Measurements from ENCODE around the gene PDE5A.

The PDE5A gene

DNA sequence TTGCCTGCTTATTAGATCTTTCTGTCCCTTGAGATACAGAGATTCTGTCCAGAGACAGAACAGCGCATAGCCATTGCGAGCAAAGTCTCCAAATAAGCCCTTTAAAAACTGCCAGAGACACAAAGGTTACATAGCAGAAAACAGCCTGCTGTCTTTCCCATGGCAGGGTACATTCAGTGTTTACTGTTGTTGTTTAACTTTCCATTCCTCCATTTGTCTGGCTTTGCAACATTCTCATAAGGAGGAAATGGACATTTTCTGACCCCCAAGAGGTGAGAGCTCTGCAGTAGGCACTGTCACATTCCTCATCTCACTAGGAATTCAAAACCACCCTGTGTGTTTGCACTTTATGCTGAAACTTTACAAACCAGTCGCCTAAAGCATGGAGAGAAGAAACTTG, 48.3 kb downstream of the PDE5A start:
- DNase-seq, result no peak

DNA sequence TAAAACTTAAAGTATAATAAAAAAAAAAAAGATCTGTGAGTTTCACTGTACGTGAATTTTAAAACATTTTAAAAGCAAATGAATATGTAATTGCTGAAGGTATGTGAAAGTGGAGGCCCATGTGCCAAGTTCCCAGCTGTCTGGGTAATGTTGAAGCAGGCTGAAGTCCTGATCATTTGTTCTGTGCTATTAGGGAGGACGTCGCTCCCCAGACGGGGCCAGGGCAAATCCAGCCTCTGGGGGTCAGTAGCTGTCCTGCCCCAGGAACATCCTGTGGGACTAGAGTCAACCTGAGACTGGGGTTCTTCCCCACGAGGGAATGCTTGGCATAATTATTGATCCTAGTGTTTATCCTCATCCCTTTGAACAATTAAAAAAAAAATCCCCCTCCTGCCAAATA, 48.8 kb downstream of the PDE5A start:
- no peak for DNase-seq

DNA sequence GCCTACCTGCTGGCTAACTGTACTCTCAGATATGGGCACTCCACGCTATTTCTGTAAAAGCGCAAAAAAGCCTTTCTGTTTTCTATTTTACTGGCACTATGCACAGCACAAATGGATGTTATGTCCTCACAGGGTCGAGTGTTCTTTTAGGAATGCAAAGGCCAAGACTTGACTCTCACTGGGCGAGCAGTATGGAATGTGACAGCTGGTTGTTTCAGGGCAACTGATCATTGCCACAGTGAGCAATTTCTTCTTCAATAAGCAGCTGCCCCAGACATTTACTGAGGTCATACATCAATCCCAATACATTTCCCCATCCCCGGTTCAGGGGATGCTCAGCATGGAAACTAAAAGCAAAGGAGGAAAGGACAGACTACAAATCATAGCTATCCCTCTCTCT, 58.2 kb downstream of the PDE5A start:
- DNase-seq, result no peak

DNA sequence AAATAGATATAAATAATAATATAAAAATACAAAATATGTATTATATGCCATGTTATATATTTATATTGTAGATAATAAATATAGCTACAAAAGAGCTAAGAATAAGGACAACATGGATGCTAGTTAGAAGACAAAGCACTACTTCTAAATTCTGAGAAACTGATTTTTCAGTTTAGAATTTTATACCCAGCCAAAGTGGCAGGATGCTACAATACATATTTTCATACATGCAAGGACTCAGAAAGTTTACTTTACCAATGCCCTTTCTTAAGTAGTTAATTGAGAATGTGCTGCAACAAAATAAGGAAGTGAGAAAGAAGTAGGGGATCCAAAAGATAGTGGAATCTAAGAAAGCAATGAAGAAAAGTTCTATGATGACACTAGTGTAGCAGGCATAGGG, 64.5 kb downstream of the PDE5A start:
- DNase-seq, result no peak

DNA sequence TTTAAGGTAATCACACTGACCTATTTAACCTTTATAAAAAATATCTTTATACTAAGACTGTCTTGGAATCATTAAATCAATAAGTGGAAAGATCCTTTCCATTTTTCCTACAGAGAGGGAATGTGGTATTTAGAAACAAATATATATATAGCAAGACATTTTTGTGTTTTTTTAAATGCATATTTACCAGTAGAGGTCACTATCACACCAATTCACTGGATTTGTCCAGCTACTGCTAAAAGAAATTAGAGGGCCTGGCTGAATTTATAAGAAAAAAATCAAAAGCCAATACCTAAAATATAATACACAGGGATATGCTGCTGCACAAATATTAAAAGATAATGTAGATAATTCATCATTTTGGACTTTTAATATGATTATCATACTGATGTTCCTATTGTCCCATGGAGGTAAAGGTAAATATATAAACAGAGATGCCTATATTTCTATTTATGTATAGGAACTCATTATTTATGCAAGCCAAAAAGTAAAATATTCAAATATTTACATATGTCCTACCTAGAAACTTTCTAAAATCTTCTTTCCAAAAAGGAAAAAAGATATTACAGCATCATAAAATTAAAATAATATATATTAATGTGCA, 69.5 kb downstream of the PDE5A start:
- peak in 1 of 2 experiments; percentile 3 for DNase-seq

DNA sequence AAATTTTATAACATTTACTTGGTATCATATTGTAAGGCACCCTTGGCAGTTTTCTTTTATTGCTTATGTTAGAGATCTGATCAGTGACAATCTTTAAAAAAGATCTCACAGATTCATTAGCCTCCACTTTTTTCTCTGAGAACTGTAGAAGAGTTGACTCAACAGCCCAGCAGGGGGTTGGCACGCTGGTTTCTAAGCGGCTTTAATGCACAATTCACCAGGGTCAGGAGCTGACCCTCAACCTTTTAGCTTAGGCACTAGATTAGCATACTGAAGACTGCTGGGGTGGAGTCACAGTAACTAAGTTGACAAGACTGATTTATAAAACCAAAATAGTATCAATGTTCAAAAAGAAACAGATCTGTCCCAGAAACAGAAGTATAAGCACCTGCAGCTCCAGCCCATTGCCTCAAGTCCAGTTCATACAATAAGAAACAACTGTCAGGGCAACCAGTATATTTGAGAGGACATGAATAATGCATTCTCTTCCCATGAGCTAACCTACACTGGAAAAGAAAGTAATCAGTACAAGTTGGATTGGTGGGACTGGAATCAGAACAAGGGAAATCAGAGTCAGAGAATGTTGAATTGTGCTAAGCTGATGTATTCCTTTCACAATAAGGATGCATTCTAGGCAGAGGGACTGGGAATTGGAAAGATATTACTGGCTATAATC, 77.6 kb downstream of the PDE5A start:
- DNase-seq, result no peak

DNA sequence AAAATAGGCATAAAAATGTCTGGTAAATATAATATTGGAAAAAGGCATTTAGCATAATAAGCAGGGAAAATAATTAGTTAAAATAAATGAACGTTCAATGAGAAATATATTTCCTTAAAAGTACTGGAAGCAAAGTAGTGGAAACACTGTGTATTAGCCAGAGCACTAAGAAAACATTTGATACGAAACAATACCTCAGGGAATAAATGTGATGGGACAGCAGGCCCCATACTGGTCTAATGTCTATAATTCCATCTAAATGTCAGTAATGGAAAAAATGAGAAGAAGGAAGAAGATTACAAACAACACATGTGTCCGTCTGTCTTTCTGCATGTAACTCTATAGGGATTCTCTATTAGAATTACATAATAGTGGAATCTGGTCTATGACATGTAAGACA, 79.0 kb downstream of the PDE5A start:
- DNase-seq, result no peak

DNA sequence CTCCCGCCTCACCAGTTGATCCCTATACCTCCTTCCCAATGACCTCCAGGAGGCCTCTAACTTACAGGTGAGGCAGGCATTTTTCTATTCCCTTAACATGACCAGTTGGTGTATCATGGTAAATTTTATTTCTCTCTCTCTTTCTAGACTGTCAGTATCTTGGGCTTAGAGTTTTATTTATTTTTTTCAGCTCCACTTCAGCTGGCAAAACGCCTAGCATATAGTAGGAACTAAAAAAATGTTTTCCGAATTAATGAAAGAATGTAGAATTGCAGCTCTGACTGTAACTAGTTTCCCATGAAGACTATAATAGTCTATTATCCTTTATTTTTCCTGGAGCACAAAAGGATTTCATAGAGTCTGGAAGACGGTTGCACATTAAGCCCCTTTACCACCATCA, 84.8 kb downstream of the PDE5A start:
- DNase-seq, result no peak

DNA sequence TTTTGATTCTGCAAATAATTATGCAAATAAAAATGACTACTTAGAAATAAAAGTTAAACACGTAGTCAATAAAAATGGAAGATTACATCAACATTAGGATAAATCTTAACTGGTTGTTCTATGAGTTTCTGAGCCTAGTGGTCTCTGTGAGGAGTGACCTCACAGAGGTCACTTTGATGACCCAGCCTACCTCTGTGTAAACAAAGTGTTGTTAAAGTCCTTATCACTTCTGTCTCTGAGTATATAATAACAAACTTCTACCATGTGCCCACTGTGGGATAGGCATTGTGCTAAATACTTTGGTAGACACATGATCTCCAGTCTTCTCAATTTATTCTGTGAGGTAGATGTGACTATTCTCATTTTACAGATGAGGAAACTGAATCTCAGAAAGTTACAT, 85.4 kb downstream of the PDE5A start:
- DNase-seq, result no peak

DNA sequence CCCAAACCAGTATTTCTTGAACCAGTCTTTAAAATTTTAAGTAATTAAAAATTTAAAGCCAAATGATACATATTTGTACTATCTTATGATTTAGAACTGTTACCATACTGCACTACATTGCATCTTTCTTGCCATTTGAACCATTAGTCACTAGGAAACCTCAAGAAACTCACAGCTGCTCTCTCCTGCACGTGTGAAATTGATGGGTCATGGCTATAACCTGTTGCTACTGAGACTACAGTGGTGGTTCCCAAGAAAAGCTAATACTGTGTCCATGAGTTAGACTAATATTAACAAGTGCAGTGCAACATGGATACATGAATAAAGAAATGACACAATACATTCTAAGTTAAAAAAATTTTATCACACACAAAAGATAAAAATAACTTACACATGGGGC, 88.4 kb downstream of the PDE5A start:
- DNase-seq, result no peak

DNA sequence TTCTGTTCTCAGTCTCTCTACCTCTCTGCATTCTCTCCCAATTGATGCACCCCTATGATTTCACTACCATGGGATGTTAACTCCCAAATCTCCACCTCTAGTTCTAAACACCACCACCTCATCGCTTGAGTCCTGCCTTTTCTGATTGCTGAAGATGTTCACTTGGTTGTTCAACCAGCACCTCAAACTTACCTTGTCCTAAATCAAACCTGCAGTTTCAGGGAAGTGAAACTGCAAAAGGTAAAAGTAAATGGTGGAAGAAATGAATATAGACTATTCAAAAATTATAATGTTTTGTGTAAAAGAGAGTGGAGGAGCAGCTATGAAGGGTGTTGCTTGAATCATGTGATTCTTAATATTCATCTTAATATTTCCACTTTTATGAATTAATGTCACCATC, 91.0 kb downstream of the PDE5A start:
- DNase-seq, result no peak

DNA sequence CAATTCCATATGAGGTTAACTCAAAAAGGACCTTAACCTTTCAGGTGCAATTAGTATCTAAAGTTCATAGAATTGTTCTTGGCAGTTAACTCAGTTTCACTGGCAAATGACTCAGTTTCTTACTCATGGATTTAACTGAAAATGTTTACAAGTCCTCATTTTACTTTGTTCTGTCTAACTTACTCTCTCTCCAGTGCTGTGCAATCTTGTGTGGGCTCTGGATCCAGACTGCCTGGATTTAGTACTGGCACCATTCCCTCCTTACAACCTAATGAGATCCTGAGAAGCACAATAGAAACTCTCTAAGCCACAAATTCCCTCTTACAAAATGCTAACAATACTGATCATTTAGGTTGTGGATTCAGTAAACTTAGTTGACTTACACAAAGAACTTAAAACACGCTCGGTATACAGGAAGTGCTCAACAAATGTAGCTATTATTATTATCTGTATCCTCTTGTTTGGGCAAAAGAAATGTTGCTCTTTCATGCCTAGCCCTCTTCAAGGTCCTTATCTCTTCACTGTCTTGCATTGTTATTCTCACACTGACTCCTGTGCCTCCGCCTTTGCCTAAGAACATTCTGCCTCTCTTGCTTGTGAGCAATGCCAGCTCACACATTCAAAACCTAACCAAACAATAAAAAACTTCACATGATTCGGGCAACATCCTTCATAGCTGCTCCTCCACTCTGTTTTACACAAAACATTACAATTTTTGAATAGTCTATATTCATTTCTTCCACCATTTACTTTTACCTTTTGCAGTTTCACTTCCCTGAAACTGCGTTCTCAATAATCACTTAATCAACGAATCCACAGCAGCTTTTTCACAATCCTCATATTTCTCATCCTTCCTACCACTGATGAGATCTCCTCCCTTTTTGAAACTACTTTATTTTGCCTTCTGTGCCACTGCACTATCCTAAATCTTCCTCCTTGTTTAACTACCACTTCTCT, 91.8 kb downstream of the PDE5A start:
- DNase-seq, result no peak

DNA sequence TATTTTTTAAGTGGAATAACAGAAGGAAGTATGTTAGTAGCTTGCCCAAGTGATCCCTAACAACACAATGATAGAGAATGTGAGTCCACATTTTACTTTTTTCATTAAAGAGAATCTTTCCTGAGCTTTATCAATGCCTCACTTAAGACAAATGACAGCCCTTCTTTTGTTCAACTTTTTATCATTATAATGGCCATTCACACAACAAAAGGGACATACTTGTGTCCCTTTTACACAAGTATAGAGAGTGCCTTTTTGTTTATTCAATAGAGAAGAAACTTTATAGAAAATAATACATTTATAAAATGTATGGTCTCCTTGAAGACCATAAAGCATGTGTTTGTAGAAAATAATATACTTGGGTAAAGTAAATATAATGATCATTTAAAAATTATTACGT, 96.3 kb downstream of the PDE5A start:
- DNase-seq, result no peak

DNA sequence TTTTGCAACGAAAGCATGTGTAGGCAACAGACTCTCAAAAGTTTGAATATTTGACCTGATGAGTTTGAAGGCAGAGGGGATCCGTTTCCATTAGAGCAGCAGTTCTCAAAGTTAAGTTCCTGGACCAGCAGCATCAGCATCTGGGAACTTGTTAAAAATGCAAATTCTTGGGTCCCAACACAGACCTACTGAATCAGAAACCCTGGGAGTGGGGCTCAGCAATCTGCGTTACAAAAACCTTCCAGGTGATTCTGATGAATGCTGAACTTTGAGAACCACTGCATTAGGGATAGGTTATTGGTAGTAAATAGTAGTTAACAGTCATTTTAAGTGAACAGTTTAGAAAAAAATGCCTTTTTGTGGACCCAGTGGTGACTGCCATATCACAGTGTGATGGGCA, 98.8 kb downstream of the PDE5A start:
- no peak for DNase-seq

DNA sequence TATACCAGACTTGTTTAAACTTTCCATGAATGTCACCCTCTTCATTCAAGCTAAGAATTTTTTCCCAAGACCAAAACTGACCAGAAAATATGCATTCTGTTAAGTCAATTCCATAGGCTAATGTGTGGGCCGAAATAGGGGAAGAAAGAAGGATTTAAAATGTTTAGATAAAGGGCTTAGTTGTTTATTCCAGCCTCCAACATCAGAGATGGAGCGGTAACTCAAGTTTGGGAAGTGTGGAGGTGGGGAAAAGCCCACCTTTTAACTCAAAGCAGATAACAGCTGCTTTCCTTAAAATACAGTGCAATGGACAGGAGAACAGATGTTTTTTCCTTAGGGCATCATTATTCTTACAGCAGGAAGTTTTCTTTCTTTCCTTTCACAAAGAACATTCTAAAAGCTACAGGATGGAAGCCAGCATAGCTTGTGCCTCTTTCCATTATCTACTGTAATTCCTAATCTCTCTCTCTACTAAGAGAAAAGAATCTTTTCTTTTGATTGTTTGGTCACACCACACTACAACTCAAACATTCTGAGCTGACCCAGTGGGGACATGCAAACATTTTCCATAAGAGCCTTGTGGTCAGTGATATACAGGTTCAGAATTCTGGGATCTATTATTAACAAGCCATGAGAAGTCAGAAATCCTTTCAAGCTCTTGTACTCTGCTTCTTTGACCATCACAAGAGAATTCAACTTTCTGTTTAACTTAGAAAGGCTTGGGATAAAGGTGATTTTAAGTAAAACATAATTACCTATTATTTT, 101.6 kb downstream of the PDE5A start:
- no peak for DNase-seq

DNA sequence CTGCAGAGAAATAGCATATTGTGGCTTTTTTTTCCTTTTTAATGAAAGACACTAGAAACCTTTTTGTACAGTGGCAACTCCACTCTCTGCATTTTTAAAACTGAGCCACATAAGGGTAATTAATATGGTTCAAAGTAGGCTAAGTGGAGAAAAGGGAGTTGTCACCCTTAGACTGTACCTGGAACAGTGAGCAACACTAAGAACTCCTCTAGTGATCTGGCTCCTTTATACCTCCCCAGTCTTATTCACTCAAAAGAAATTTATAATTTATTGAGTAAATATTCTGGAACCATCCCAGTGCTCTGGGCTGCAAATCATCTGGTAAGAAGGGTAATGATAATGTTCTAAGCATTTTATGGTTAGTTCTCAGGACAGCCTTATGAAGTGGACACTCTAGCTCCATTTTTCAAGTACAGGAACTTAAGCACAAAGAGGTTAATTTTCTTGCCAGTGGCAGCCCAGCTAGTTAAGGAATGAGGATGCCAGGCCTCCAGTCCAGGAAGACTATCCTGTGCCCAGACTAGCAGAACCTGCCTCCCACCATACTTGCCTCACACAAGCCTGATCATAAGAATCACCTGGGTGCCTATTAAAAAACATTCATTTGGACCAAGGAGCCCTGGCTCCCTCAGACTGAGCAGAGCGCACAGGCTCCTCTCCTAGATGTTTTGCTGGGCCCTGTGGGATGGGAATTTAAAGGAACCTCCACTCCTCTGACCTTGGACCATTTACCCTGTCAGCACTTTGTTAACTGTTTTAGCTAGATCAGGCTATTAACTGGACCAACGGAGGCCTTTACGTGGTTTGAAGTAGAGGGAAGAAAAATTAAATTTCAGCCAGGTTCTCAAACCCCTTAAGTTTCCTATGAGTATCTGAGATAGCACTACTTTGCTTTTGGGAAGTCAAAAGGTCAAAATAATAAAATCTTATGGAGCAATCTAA, 102.6 kb downstream of the PDE5A start:
- DNase-seq, result no peak

DNA sequence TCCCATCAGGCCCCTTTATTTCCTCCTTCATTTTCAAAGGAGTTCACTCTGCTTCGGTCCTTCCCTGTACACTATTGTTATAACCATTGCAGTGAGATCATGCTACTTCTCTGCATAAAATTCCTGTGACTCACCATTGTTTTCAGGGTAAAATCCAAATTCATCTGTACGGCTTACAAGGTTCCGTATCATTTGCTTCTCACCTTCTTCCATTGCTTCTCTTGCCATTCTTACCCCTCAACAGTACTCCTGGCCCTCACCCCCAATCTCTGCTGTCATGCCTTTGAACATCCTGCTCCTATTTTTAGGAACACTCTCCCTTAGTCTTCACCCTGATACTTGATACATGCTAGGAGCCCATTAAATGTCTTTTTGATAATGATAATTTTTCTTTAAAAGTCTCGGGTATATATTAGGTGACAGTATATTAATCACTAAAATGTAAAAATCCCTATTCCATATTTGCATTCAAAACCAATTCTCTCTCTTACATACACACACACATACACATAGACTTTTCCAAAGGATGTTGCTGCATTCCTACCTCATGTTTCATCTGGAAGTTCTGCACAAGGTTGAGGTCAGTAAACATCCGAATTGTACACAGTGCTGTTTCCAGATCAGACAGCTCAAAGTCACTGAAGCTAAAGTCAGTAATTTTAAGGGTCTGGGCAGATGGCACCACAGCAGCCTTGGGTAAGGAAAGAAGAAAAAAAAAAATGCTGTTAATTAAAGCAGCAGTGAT, 103.4 kb downstream of the PDE5A start:
- no peak for DNase-seq

DNA sequence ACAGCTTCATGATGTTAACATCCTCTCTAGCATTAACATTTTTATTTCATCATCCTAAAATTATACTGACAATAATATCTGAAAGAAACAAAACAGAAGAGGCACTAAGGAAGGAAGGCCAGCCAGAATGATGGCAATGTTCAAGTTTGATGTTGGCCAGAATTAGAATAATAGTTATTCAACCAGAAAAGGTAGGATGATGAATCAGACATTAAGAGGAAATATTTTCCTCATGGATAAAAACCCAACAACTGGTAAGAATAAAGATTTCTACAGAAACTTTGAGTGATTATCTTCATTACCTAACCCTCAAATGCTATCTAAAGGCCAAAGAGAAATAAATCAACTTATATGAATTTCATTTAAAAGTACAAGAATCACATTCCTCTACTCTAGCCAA, 105.2 kb downstream of the PDE5A start:
- DNase-seq, result no peak

DNA sequence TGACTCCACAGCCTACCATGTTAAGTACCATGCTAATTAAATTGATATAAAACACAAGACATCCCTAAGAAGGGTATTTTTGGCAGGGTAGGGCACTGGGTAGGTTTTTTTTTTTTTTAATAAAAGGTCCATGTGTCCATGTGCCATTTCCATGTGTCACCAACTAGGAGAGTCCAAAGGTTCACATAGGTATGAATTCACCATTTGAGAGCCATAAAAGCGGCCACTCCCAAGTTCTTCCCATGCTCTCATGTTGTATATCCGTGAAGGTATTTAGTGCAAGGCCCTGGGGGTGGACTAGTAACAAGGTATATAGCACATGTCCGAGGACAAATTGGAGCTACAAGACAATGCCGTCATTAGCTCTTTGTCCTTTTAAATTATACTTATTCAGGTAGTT, 107.3 kb downstream of the PDE5A start:
- DNase-seq, result no peak

DNA sequence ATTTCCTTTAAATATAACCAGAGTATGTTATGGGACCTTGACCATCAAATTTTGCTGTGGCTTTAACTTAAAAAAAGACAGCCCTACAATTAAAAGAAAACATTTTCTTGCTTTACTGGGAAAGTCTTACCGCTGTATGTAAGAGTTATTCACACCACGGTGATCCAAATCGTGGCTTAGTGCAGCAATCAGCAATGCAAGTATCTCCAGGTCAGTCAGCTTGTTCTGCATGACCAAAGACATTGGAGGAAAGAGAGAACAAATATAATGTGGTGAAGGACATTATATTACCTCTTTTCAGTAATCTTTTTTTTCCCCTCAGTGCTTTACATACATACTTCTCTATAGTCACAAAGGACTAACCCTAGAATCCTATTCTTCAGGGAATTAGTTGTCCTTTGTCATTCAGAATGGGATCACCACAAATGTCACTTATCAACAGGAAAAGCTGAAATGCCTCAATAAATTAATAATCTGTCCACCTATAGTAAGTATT, 109.6 kb downstream of the PDE5A start:
- no peak for DNase-seq

DNA sequence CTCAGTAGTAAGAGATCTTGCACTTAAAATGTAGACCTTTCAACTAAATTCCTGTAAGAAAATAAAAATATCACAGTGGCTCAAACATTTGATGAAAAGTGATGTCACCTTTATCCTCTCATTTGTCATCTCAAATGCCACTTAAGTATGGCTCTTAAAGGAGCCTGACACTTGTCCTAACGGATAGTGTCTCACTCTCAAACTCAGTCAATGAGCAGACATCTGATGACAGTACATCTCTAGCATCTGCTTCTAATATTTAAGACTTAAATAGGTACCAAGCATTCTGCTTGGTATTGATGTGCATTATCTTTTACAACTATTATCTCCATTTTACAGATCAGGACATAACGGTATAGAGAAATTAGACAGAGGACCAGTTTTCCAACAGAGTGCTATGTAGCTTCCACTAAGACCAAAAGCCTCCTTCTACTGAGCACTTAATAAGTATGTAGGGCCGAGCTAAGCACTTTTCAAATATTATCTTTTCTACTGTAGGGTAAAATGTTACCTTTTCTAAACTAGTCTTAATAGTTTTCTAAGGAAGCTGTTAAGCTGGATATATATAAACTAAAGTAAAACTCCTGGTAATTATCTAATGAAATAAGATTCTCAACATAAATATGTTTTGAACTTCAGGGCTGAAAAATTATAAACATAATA, 110.2 kb downstream of the PDE5A start:
- no peak for DNase-seq

All from NCI-H524 (cell line).